ENCODE results near the gene SPATS2. TPM values are rescaled to one million over a fixed set of nuclear protein-coding genes. Genes with fewer than 3 reads are reported as not detected.

The SPATS2 gene
- total RNA-seq, 4 donors from 2014 or later: 3.3 to 46.0 (median 16.0) TPM

- intact Hi-C loops (cut with DNase I; ENCODE audit: low total_unique reads): no loop called here
- no peak overlapping the region for H3K27ac ChIP-seq
- no peak for DNase-seq
These were observed 179.9 kb downstream of the SPATS2 start for GRCh38 chr12:49547090-49547690.

GRCh38 chr12:49548481-49548821 lies 181.2 kb downstream of the SPATS2 start:
- H3K27me3 ChIP-seq: no peaks in the 10 kb centered on the region
- no peaks in the 10 kb centered on the region for H3K9me3 ChIP-seq
- TF ChIP-seq CTCF (IDR thresholded peaks at IDR 0.05): no peak
- no peak for TF ChIP-seq POLR2A (IDR thresholded peaks at IDR 0.05)
- no peaks in the 10 kb centered on the region for H3K4me1 ChIP-seq
- intact Hi-C loops (cut with DNase I; ENCODE audit: low total_unique reads): no loop called here
- peak overlapping the region; percentile 13 to 20 for H3K4me3 ChIP-seq
- H3K36me3 ChIP-seq: no peaks in the 10 kb centered on the region
- H3K27ac ChIP-seq: no peak overlapping the region
- no peak for DNase-seq

More at GRCh38 chr12:49547090-49547690, 179.9 kb downstream of the SPATS2 start:
- Histone ChIP-seq H3K4me3 (no peak overlapping the region), H3K36me3 (no peaks in the 10 kb centered on the region), H3K9me3 (no peaks in the 10 kb centered on the region), H3K4me1 (no peaks in the 10 kb centered on the region), H3K27me3 (no peaks in the 10 kb centered on the region)
- TF ChIP-seq CTCF (IDR thresholded peaks at IDR 0.05): no peak
- no peak for TF ChIP-seq POLR2A (IDR thresholded peaks at IDR 0.05)

GRCh38 chr12:49548822-49549648 lies 181.8 kb downstream of the SPATS2 start:
- DNase-seq: no peak
- Histone ChIP-seq H3K36me3 (no peaks in the 10 kb centered on the region), H3K9me3 (no peaks in the 10 kb centered on the region), H3K27ac (no peak overlapping the region), H3K4me1 (no peaks in the 10 kb centered on the region), H3K27me3 (no peaks in the 10 kb centered on the region), H3K4me3 (peak overlapping the region; percentile 13 to 20)
- TF ChIP-seq POLR2A (IDR thresholded peaks at IDR 0.05): no peak
- TF ChIP-seq CTCF (IDR thresholded peaks at IDR 0.05): peak in 3 of 4 experiments; percentile 10 to 38 (median 21)
- intact Hi-C loops (cut with DNase I; ENCODE audit: low total_unique reads): no loop called here

- TF ChIP-seq POLR2A (IDR thresholded peaks at IDR 0.05) (no peak), CTCF (IDR thresholded peaks at IDR 0.05) (no peak)
- no peak for DNase-seq
- intact Hi-C loops (cut with DNase I; ENCODE audit: low total_unique reads): no loop called here
These were observed 182.8 kb downstream of the SPATS2 start for GRCh38 chr12:49549735-49550692.

More at GRCh38 chr12:49549735-49550692, 182.8 kb downstream of the SPATS2 start:
- Histone ChIP-seq H3K27ac (no peak overlapping the region), H3K36me3 (no peaks in the 10 kb centered on the region), H3K9me3 (no peaks in the 10 kb centered on the region), H3K4me3 (no peak overlapping the region), H3K27me3 (no peaks in the 10 kb centered on the region), H3K4me1 (no peaks in the 10 kb centered on the region)
